K562 (cell line): ENCODE measurements around the gene FAM156A.
"Not testable (repeated sequence)": the region's sequence is repeated elsewhere in the genome, so short reads cannot be mapped to it uniquely, and the experiment has no call there.

Source experiments
- CTCF ChIP-seq, 3 experiments: IDR thresholded peaks in 2 of 3; conservative IDR thresholded peaks in 1 of 3; 2 replicates each; pipeline ENCODE4 v1.5.1; 2011 to 2012; ENCODE audit warnings: low read length in 3 of 3, mild to moderate bottlenecking in 3 of 3, control low read depth in 2 of 3, improper control_type of control experiment in 1 of 3, inconsistent platforms in 1 of 3, low read depth in 1 of 3, mixed read lengths in 1 of 3, moderate library complexity in 1 of 3; ENCODE audit not compliant: insufficient read depth in 2 of 3
- HDAC1 ChIP-seq, 2 experiments: fragments of 450-650 bp; IDR thresholded peaks; 2 replicates each; pipeline ENCODE4 v1.6.1; 2016 to 2017; ENCODE audit warnings: inconsistent platforms in 1 of 2, mild to moderate bottlenecking in 1 of 2, moderate library complexity in 1 of 2
- MAZ ChIP-seq, 2 experiments: fragments of 450-650 bp in 1 of 2; sonication (generic) in 1 of 2; formaldehyde crosslinking; IDR thresholded peaks in 1 of 2; conservative IDR thresholded peaks in 1 of 2; 2 replicates each; pipeline versions ENCODE4 v1.4.0 to v1.5.0; 2020; ENCODE audit warnings: mild to moderate bottlenecking in 1 of 2, missing genetic modification reagents in 1 of 2
- PHB2 ChIP-seq: fragments of 450-650 bp; IDR thresholded peaks from 2 replicates; pipeline ENCODE4 v1.6.1; 2017; ENCODE audit warnings: low read depth

DNA sequence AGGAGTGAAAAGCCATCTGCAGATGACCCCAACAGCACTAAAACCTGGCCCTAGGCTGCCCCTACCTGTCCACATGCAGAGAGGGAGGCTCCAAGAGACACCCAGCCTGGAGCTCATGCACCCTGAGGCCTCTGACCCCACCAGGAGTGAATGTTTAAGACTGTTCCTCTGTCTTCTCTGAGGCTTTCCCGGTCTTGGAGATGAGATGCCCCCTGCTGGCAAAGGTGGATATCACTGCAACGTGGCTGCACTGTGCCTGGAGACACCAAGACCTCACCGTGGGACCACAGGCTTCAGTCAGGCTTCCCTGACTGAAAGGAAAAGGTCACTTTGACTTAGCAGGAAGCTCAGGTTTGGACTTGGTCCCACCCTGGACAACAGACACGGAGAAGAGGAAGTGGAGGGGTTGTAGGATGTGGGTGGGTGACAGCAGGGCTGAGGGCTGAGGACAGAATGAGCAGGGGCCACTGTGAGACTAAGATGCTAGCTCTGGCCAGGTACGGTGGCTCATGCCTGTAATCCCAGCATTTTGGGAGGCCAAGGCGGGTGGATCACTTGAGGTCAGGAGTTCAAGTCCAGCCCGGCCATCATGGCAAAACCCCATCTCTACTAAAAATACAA lies 31.8 kb upstream of the FAM156A start:
- TF ChIP-seq PHB2; HDAC1 (IDR thresholded peaks at IDR 0.05); MAZ (CRISPR knock-in tag; conservative IDR thresholded peaks at IDR 0.05 in 1 of 2, IDR thresholded peaks at IDR 0.05 in 1 of 2): not testable (repeated sequence)
- TF ChIP-seq CTCF (IDR thresholded peaks at IDR 0.05 in 2 of 3, conservative IDR thresholded peaks at IDR 0.05 in 1 of 3; ENCODE audit: insufficient read depth in 2 of 3, low read depth in 1 of 3, low read length in 3 of 3) = peak; percentile 49 to 67 (median 64)
